SJCRH30 (cell line): ENCODE results near the gene IGLL1. TPM values are rescaled to one million over a fixed set of nuclear protein-coding genes. Genes with fewer than 3 reads are reported as not detected.
"Not testable (repeated sequence)": the region's sequence is repeated elsewhere in the genome, so short reads cannot be mapped to it uniquely, and the experiment has no call there.

ENCODE experiments used
- DNase-seq, 2 experiments: peaks; one replicate each; pipeline ENCODE4 v3.0.0-alpha.2; 2015 to 2020
- H3K27ac ChIP-seq: fragments of 250-450 bp; sonication (Bioruptor Pico); 2 replicates; pipeline ENCODE4 v1.5.1; 2020; ENCODE audit warnings: mild to moderate bottlenecking, moderate library complexity
- H3K27me3 ChIP-seq: fragments of 250-450 bp; sonication (Bioruptor Pico); 2 replicates; pipeline ENCODE4 v1.5.1; 2020; ENCODE audit warnings: mild to moderate bottlenecking, moderate library complexity
- H3K36me3 ChIP-seq: fragments of 250-450 bp; sonication (Bioruptor Pico); 2 replicates; pipeline ENCODE4 v1.5.1; 2020; ENCODE audit warnings: mild to moderate bottlenecking, moderate library complexity
- H3K4me1 ChIP-seq: fragments of 250-450 bp; sonication (Bioruptor Pico); 2 replicates; pipeline ENCODE4 v1.5.1; 2020; ENCODE audit warnings: mild to moderate bottlenecking, moderate library complexity
- H3K4me3 ChIP-seq: fragments of 250-450 bp; sonication (Bioruptor Pico); 2 replicates; pipeline ENCODE4 v1.5.1; 2020; ENCODE audit warnings: mild to moderate bottlenecking, moderate library complexity
- H3K9me3 ChIP-seq: fragments of 250-450 bp; sonication (Bioruptor Pico); replicated peaks from 2 replicates; pipeline ENCODE4 v1.5.1; 2020; ENCODE audit warnings: mild to moderate bottlenecking, moderate library complexity
- total RNA-seq: library from RNA; depleted of rRNA; stranded (reverse); fragments of >200 nt; shearing (Covaris generic); gene quantifications from 2 replicates; pipeline ENCODE4 v1.2.3, GENCODE V29; 2014

The IGLL1 gene
- total RNA-seq, 1 experiment from 2014 or later = 0.36 TPM

DNA sequence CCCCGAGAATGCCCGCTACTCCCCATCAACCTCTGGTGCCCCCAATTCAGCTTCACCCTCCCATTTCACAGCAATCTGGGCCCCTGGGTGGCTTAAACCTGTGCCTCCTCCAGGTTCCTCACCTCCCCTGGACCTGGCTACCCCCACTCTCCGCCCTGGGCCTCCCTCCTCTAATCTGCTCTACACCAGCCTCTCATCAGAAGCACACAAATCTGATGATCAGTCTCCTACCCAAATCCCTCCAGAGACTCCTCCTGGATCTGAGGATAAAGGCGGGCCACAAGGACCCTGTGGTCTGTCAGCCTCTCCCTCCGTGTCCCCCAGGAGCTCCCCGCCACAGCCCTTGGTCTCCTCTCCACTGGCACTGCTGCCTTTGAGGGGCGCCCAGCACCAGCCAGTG, 23.2 kb upstream of the IGLL1 start:
- no peak overlapping the region for H3K4me3 ChIP-seq
- H3K4me1 ChIP-seq = no peaks in the 10 kb centered on the region
- H3K9me3 ChIP-seq = no peaks in the 10 kb centered on the region
- DNase-seq = no peak
- no peaks in the 10 kb centered on the region for H3K27me3 ChIP-seq
- no peaks in the 10 kb centered on the region for H3K36me3 ChIP-seq
- no peak overlapping the region for H3K27ac ChIP-seq

DNA sequence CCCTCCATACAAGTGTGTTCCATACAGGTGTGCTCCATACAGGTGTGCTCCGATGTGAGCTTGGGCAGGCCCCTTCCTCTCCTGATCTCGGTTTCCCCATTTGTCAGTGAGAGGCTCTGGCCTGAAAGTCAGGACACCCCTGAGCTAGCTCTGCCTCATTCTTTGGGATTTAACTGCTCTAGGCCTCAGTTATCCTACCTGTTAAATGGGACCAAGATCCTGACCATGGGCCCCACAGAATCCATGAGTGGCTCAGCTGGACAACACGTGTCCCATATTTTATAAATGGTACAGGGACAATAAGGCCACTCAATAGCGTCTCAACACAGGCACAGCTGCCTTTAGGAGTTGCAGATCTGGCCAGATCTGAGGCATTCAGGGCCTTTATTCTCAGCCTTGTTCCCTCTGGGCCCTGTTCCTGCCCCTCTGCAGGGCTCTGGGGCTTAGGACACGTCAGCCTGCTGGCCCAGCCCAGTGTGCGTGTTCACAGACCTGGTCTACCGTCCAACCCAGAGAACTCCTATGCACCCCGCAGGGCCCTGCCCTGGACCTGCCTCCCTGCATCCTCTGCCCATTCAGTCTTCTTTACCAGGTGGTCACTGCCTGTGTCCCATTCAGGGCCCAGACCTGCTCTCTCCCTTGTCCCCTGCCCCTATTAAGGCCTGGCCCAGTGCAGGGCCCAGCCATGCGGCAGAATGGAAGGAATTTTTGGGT, 18.9 kb upstream of the IGLL1 start:
- Histone ChIP-seq H3K27me3 (no peaks in the 10 kb centered on the region), H3K9me3 (no peaks in the 10 kb centered on the region), H3K36me3 (no peaks in the 10 kb centered on the region), H3K4me3 (no peak overlapping the region), H3K27ac (no peak overlapping the region), H3K4me1 (no peaks in the 10 kb centered on the region)
- DNase-seq = no peak

DNA sequence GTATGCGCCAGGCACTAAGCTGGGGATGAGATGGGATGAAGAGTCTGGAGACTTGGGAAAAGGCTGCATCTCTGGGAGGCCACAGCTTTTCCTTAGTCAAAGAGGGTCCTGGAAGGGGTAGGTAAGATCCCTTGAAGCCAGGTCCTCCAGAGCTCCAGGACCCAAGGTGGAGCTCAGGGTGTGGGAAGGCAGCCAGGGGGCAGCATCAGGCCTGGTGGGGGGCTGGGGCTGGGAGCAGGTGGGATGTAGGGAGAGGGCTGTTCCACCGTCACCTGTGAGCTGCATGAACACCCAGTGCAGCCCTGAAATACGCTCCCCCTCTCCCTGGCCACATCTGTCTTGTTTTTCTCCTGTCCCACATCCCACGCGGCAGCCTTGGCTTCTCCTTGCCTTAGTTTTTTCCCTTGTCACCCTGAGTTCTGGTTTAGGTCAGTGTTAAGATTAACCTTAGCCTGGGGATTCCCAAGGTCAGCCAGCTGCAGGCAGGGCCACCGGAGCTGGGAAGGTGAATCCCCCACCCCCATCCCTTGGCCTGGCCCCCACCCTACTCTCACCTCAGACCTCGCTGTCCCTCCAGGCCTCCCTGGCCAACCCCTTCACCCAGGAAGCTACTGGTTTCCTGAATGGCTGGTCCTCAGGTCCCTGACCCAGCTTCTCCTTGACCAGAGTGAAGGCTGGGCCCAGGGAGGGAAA, 17.6 kb upstream of the IGLL1 start:
- H3K4me1 ChIP-seq, H3K36me3 ChIP-seq, H3K4me3 ChIP-seq, H3K27ac ChIP-seq, H3K9me3 ChIP-seq, DNase-seq, H3K27me3 ChIP-seq: not testable (repeated sequence)

DNA sequence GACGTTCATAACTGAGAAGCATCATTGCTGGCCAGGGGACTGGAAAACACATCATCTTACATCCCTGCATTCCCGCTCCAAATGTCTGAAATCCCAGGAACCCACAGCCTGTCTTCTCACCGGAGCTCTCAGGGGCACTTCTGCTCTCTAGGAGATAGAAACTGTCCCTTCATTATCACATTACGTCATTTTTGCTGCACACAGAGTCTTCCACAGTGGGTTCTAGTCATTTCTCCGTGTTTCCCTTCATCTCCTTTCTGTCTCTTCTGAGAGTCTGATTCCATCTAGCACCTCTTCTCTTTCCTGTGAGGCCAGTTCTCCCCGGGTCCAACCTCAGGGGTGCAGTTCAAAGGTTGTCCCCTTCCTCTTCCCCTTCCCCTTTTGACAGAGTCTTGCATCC, 15.8 kb upstream of the IGLL1 start:
- DNase-seq, H3K27me3 ChIP-seq, H3K36me3 ChIP-seq, H3K4me1 ChIP-seq, H3K4me3 ChIP-seq, H3K9me3 ChIP-seq, H3K27ac ChIP-seq: not testable (repeated sequence)

GRCh38 chr22:23591846-23592245, 11.8 kb upstream of the IGLL1 start:
- Histone ChIP-seq H3K36me3 (no peaks in the 10 kb centered on the region), H3K9me3 (no peaks in the 10 kb centered on the region), H3K27ac (no peak overlapping the region), H3K27me3 (no peaks in the 10 kb centered on the region), H3K4me1 (no peaks in the 10 kb centered on the region), H3K4me3 (no peak overlapping the region)
- no peak for DNase-seq

GRCh38 chr22:23591201-23591791, 11.2 kb upstream of the IGLL1 start:
- peak; percentile 54 to 72 for DNase-seq

GRCh38 chr22:23583836-23584235, 3.7 kb upstream of the IGLL1 start:
- no peak for DNase-seq
- Histone ChIP-seq H3K36me3 (no peaks in the 10 kb centered on the region), H3K4me1 (no peaks in the 10 kb centered on the region), H3K4me3 (no peak overlapping the region), H3K9me3 (no peaks in the 10 kb centered on the region), H3K27me3 (peaks cover 10% of the 10 kb centered on the region), H3K27ac (no peak overlapping the region)

More at GRCh38 chr22:23591201-23591791, 11.2 kb upstream of the IGLL1 start:
- Histone ChIP-seq H3K27ac (no peak overlapping the region), H3K4me1 (no peaks in the 10 kb centered on the region), H3K9me3 (no peaks in the 10 kb centered on the region), H3K4me3 (no peak overlapping the region), H3K36me3 (no peaks in the 10 kb centered on the region), H3K27me3 (no peaks in the 10 kb centered on the region)

GRCh38 chr22:23583153-23583552, 3.1 kb upstream of the IGLL1 start:
- no peaks in the 10 kb centered on the region for H3K4me1 ChIP-seq
- no peaks in the 10 kb centered on the region for H3K9me3 ChIP-seq
- H3K27ac ChIP-seq = no peak overlapping the region
- H3K27me3 ChIP-seq = peaks cover 10% of the 10 kb centered on the region
- no peaks in the 10 kb centered on the region for H3K36me3 ChIP-seq
- DNase-seq = no peak
- H3K4me3 ChIP-seq = no peak overlapping the region

DNA sequence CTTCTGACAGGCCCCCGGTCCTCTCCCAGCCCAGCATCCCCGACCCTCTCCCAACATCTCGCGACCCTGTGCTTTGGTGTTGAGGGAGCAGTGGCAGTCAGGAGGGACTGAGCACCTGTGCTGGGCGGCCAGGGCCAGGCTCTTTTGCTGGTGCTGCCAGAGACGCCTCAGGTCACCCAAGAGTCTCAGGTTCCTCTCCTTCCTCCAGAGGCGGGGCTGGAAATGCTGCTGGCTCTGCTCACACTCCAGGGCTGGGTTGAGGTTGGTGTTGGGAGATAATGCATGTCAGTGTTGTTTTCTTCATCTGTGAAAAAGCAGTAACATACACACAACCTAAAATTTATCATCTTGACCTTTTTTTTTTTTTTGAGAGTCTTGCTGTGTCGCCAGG, 1.2 kb upstream of the IGLL1 start:
- Histone ChIP-seq H3K4me1 (no peaks in the 10 kb centered on the region), H3K27me3 (peaks cover 10% of the 10 kb centered on the region), H3K4me3 (no peak overlapping the region), H3K27ac (no peak overlapping the region), H3K36me3 (no peaks in the 10 kb centered on the region), H3K9me3 (no peaks in the 10 kb centered on the region)
- no peak for DNase-seq

GRCh38 chr22:23580576-23581259, 628 bp upstream of the IGLL1 start:
- Histone ChIP-seq H3K27ac (no peak overlapping the region), H3K4me1 (no peaks in the 10 kb centered on the region), H3K9me3 (no peaks in the 10 kb centered on the region), H3K27me3 (peaks cover 10% of the 10 kb centered on the region), H3K4me3 (no peak overlapping the region), H3K36me3 (no peaks in the 10 kb centered on the region)
- DNase-seq = no peak

- no peaks in the 10 kb centered on the region for H3K36me3 ChIP-seq
- H3K27me3 ChIP-seq = peaks cover 4% of the 10 kb centered on the region; the same call in 1 of the 2 replicates
- no peak overlapping the region for H3K4me3 ChIP-seq
- H3K9me3 ChIP-seq = no peaks in the 10 kb centered on the region
- H3K27ac ChIP-seq = no peak overlapping the region
- no peak for DNase-seq
- no peaks in the 10 kb centered on the region for H3K4me1 ChIP-seq
Measured at GRCh38 chr22:23579280-23579679, 810 bp downstream of the IGLL1 start.

DNA sequence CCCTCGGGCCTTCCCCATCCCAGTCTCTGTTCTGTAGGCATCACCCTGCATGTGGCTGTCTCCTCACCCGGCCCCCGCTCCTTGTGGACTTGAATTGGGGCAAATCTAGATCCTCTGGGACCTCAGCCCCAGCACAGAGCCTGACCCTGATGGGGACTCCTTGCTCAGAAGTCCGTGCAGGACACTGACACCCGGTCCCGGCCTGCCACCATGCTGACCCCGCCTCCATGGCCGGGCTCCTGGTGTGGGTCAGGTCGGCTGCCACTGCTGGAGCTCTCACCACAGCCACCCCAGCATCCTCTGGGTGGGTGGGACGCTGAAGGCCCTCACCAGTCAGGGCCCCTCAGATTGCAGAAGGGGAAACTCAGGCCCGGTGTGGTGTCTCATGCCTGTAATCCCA, 1.8 kb downstream of the IGLL1 start:
- DNase-seq = no peak

GRCh38 chr22:23576681-23577080, 3.4 kb downstream of the IGLL1 start:
- no peak for DNase-seq
- Histone ChIP-seq H3K27me3 (no peaks in the 10 kb centered on the region), H3K4me3 (no peak overlapping the region), H3K9me3 (no peaks in the 10 kb centered on the region), H3K4me1 (no peaks in the 10 kb centered on the region), H3K36me3 (no peaks in the 10 kb centered on the region), H3K27ac (no peak overlapping the region)

More for the DNA sequence above, 1.8 kb downstream of the IGLL1 start:
- Histone ChIP-seq H3K27ac (no peak overlapping the region), H3K4me1 (no peaks in the 10 kb centered on the region), H3K36me3 (no peaks in the 10 kb centered on the region), H3K9me3 (no peaks in the 10 kb centered on the region), H3K4me3 (no peak overlapping the region), H3K27me3 (no peaks in the 10 kb centered on the region)

DNA sequence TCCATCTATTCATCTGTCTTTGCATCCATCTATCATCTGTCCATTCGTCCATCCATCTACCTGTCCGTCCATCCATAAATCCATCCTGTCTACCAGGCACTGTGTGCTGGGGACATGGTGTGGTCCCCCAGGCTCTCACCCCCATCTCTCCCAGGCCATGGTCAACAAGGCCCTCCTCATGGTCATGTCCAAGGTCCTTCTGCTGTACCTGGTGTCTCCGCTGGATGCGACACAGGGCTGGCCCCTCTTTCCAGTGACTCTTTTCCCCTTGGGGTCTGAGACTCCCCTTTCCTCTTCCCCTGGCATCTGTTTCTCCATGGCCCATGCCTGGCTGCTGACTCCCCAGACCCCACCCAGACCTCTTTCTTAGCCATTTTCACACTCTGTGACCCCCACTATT, 4.5 kb downstream of the IGLL1 start:
- Histone ChIP-seq H3K27ac (no peak overlapping the region), H3K4me1 (no peaks in the 10 kb centered on the region), H3K4me3 (no peak overlapping the region), H3K27me3 (no peaks in the 10 kb centered on the region), H3K36me3 (no peaks in the 10 kb centered on the region), H3K9me3 (no peaks in the 10 kb centered on the region)
- DNase-seq = no peak

GRCh38 chr22:23574877-23575276, 5.2 kb downstream of the IGLL1 start:
- Histone ChIP-seq H3K36me3 (no peaks in the 10 kb centered on the region), H3K27me3 (no peaks in the 10 kb centered on the region), H3K4me3 (no peak overlapping the region), H3K9me3 (no peaks in the 10 kb centered on the region), H3K4me1 (no peaks in the 10 kb centered on the region), H3K27ac (no peak overlapping the region)
- no peak for DNase-seq
